GM21528 (cell line): Measurements from ENCODE around the gene ACADVL.

Source experiments
- ATAC-seq: cut with Tn5 transposase; IDR thresholded peaks from one replicate; pipeline ENCODE4 v1.9.1; 2021; ENCODE audit warnings: mild to moderate bottlenecking, moderate library complexity; ENCODE audit not compliant: unreplicated experiment, low FRiP score

Gene ACADVL

DNA sequence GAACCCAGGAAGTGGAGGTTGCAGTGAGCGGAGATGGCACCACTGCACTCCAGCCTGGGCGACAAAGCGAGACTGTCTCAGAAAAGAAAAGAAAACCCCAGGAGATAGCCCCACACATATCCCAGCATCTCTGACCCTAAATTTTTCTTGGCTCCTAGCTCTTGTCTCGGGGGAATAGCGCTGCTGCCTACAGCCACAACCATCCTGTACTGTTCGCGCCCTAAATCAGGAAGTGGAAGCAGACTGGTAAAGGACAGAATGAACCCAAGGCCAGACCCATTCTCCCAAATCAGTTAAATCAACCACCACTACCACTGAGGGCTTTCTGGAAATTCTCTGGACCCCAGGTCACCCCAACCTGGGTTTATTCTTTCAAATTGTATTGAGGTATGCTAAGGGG, 30.1 kb downstream of the ACADVL start:
- ATAC-seq: no peak

DNA sequence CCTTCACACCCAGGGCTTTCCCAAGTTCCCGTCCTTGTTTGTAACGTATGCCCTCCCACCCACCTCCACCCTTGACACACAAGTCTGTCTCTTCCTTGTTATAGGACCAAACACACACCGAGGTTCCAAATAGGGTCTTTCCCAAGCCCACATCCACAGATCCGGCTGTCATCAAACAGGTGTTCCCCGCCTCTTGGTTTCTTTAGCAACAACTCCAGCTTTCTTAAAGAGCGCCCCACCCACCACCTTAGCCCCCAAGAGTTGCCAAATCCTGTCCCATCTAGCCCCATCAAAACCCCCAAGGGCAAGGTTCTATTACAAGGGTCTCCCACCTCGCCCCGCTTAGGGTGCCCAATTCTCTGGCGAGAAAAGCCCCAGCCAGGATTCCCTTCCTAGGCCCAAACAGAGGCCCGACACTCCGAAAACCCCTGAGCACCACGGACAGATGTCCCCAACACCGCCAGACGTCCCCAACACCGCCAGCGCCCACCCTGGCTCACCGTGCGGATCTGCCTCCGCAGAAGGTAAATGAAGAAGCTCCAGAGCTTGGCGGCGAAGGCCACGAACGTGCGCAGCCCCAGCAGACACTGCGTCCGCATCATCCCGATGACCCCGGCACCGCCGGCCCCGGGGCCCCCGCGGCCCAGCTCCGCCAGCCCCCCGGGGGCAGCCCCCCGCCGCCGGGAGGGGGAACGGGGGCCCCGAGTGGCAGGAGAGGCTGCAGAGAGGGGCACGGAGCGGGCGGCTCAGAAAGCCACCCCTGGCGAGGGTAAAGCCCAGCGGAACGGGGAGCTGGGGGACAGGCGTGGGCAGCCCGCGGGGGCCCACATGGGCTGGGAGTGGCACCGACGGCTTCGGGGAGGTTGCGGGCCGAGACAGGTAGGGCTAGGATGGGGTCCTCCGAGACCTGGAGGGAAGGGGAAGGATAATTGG, 31.2 kb downstream of the ACADVL start:
- ATAC-seq: no peak

DNA sequence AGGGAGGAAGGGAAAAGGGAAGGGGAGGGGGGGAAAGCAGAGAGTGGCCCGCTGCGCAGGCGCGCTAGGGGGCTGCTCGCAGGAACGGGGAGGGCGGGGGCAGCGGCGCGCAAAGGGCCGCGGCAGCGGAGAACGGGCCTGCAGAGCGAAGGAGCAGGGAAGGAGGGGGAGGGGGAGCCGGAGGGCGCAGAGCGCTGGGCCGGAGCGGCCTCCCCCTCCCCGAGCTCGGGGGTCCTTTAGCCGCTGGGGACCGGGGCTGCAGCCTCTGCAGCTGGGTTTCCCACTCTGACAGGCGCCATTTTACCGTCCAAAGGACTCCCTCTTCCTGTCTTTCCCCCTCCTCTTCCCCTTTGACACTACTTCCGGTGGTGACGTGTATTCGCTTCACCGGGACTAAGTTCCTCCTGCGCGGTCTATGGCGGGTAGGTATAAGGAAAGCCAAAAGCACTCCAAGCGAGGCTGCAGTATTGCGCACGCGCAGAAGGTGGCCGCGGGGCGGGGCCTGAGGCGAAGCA, 32.0 kb downstream of the ACADVL start, which contains the start of gene CTDNEP1:
Gene CTDNEP1 (minus strand): TSS at position 74 of the 515 bp plus-strand sequence. CDS start 438 bp downstream, outside the sequence.
- peak; percentile 87 for ATAC-seq

DNA sequence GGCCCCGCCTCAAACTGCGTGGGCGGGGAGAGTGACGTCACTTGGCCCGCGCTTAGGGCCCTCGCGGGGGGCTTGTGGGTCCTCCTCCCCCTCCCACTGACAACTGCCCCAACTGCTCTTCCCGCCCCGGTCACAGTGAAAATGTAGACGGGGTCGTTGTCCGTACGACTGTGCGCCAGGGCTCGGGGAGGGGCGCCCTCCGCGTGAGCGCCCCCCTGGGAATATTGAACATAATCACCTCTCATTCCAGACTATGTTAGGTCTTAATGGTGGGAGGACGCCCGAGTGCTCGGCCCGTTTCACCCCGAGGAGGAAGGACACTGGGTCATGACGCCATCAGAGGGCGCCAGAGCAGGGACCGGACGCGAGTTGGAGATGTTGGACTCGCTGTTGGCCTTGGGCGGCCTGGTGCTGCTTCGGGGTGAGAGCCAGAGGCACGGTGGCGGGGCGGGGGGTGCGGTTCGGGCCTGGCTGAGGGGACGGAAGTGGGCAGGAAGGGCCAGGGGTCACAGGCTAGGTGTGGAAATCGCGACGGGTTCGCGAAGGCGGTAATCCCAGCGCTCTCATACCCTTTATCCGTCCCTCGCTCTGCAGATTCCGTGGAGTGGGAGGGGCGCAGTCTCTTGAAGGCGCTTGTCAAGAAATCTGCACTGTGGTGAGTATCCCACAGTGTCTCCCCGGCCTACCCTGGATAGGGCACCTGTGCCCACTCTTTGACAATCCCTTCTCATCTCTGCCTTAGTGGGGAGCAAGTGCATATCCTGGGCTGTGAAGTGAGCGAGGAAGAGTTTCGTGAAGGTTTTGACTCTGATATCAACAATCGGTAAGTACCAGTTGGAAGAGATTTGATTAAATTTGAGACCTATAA, 32.7 kb downstream of the ACADVL start, which contains the start of gene ELP5:
Gene ELP5 (plus strand): TSS at position 40 of the 868 bp plus-strand sequence. CDS start 336 bp downstream, at position 376.
- ATAC-seq: peak; percentile 49

DNA sequence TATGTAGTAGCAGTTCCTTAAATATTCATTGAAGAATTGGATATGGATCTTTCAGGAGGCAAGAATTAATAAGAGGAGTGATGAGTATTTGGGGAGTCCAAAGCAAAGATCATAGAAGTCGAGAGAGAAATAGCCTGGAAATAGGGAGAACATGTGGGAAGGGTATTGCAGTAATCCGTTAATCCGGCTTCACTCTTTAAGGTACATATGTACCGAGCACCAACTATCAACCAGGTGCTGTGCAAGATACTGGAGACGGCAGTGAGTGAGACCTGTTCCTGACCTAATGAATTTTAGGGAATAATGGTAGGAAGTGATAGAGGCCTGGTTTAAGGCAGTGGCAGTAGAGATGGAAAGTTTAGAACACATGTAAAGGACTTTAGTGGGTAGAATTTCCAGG, 33.3 kb downstream of the ACADVL start:
- no peak for ATAC-seq

DNA sequence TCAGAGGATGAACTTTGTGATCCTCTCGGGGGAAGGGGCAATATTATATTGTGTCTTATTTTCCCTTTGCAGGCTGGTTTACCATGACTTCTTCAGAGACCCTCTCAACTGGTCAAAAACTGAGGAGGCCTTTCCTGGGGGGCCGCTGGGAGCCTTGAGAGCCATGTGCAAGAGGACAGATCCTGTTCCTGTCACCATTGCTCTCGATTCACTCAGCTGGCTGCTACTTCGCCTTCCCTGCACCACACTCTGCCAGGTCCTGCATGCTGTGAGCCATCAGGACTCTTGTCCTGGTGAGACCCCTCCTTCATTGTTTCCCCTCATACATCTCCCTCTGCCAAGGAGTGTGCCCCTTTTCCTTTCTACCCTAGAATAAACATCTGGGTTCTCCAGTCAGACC, 34.8 kb downstream of the ACADVL start:
- ATAC-seq: no peak

DNA sequence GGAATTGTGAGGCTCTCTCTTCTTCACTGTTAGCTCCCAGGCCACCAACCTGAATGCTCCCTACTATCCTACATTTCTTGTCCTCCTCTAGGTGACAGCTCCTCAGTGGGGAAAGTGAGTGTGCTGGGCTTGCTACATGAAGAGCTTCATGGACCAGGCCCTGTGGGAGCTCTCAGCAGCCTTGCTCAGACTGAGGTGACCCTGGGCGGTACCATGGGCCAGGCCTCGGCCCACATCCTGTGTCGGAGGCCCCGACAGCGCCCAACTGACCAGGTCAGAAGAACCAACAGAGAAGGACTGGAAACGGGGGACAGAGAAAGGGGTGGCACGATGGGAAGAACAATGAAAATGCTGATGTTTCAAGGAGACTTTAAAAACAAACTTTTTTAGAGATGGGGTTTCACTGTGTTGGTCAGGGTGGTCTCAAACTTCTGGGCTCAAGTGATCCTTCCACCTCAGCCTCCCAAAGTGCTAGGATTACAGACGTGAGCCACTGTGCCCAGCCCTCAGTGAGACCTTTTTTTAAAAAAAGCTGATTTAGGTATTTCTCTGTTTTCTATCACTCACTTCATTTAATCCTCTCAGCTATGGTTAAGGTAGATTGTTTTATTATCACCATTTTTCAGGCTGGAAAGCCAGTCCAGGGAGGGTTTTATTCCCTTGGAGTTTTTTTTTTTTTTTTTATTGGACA, 37.2 kb downstream of the ACADVL start:
- ATAC-seq: no peak

DNA sequence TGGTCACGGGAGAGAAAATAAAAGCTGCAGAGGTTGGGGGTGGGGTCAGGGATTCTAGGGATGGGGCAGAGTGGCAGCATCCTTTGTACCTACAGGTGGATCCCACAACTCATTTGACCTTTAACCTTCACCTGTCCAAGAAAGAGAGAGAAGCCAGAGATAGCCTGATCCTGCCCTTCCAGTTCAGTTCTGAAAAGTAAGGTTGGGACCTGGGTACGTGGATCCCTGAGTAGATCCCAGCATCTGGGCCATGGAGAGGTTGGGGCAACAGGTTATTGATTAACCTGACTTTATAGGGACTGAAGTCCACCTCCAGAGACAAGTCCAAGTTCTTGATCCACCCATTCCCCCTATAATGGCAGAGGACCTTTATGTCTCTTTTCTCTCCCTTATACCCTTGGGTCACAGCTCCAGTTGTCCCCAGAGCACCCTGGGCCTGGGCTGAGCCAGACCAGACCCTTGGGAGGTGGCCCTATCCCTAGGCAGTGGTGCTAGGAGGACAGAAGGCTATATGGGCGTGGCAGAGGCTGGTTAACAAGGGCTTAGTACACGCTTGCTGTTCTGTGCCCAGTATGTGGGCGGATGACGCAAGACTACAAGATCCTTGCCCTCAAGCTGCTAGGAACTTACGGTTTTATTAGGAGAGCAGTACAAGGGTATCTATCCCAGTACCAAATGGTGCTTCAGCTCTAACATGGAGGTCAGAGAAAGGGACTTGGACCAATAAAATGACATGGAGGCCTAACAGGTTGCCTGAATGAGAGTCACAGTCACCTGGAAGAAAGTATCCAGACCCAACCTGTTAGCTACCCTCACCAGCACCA, 39.2 kb downstream of the ACADVL start:
- no peak for ATAC-seq

DNA sequence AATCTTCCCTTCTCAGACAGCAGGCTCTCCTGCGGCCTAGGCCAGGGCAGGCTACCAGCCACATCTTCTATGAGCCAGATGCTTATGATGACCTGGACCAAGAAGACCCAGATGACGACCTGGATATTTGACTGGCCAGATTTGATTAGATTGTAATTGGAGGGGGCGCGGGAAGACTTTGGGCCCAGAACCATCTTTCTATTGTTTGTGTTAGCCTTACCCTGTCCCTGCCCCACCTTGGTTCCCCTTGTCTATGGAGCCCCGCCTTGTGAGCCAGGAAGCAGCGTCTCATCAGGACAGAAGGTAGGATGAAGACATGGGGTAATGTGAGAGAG, 39.8 kb downstream of the ACADVL start:
- no peak for ATAC-seq

DNA sequence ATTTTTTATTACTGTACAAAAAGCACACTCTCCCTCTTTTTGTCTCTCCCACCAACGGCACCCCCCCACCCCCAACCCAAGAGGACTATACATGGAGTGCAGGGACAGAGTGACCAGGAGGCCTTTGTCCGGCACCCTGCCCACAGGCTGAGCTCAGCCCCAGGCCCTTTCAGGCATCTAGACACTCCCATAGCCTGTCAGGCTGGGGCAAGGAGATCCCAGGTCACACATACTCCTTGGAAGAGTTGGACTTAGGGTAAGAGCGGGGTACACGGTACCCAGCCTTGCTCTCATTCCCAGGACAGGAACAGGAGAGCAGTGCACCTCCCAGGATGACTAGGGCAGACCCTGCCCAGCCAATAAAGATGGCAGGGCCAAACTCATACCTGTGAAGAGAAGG, 40.4 kb downstream of the ACADVL start:
- no peak for ATAC-seq

DNA sequence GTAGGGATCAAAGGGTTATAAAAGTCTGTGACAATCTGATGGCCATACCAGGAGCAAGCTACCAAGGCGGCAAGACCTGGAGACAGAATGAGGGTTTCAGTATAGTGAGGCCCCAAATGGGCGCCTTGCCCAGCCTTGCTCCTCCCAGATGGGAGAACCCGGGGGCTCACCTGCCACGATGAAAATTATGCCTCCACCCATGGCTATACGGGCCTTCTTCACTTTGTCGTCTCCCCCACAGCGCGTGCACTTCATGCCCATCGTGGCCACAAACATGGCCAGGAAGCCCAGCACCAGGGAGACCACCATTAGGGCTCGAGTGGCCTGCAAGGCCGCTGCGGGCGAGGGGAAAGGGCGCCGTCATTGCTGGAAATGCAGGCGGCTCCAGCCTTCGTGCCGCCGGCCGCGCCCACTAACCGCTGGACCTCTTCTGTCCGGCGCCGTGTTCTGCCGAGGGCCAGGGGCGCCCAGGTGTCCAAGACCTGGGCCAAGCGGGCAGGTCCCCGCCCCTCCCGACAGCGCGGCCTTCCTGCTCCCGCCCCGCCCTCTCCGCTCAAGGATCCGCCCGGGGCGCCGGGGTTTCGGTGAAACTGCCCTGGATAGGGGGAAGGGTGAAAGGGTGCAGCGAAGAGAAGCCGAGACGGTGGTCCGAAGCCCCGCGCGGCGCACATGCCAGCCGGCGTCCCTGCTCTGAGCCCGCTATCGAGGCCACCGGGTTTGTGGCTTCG, 41.1 kb downstream of the ACADVL start:
- ATAC-seq: no peak

DNA sequence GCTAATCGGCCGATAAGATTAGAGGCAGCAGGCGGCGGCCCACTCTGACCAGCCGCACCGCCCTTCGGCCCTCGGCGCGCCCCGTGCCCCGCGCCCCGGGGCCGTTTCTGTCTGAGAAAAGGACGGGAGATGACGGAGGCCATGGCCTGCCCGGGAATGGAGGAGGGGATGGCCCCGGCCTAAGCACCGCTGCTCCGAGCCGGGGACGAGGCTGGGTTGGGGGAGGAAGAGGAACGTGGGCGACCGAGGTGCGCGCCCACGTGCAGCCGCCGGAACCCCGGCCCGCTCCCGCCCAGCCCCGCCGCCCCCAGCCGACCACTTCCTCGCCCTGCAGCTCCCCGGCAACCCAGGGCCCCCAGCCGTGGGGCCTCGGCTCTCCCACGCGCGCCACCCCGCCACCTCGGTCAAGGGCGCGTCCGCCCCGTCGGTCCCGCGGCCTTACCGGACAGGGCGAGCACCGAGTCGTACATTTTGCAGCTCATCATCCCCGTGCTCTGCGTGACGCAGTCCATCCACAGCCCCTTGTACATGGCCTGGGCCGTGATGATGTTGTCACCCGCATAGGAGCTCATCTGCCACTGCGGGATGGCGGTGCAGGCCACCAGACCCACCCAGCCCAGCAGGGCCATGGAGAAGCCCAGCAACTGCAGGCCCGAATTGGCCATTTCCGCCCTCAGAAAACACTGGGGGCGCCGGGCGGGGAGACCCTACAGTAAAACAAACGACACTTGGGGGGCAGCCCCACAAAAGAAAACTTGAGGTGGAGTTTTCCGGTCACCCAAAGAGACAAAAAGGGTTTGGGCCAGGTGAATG, 41.8 kb downstream of the ACADVL start:
- no peak for ATAC-seq

DNA sequence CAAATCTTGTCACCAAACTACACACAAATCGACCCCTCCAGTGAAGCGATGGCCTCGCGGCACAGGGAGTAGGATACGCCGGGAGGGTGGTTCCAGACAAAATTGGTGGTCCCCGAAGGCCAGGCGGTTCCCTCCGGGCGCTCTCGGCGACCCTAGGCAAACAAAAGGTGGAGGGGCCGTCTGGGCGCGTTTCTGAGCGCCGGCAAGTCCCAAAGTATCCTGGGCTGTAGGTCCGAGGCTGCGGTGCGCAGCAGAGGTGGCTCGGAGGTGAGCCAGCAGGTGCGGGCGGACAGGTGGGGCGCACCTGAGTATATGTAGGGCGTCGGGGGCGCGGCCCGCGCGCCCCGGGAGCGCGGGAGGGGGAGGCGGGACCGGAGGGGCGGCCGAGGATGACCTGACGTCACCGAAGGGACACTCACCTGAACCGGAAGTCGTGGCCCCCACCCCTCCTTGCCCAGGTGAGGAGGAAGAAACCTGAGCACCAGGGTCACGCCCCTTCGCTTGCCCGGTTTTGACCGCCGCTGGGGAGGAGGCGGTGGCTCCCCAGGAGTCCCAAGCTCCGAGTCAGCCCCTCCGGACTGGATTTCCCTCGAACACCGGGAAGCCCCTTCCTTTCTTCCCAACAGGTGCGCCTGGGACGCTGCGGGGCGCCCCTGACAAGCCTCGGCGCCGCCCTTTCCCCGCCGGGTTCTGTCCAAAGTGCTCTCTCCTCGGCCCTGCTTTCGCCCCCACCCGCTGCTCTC, 42.6 kb downstream of the ACADVL start, which contains the start of gene CLDN7:
Gene CLDN7 (minus strand): TSS at position 287 of the 743 bp plus-strand sequence. CDS start 435 bp downstream, outside the sequence.
- ATAC-seq: no peak

DNA sequence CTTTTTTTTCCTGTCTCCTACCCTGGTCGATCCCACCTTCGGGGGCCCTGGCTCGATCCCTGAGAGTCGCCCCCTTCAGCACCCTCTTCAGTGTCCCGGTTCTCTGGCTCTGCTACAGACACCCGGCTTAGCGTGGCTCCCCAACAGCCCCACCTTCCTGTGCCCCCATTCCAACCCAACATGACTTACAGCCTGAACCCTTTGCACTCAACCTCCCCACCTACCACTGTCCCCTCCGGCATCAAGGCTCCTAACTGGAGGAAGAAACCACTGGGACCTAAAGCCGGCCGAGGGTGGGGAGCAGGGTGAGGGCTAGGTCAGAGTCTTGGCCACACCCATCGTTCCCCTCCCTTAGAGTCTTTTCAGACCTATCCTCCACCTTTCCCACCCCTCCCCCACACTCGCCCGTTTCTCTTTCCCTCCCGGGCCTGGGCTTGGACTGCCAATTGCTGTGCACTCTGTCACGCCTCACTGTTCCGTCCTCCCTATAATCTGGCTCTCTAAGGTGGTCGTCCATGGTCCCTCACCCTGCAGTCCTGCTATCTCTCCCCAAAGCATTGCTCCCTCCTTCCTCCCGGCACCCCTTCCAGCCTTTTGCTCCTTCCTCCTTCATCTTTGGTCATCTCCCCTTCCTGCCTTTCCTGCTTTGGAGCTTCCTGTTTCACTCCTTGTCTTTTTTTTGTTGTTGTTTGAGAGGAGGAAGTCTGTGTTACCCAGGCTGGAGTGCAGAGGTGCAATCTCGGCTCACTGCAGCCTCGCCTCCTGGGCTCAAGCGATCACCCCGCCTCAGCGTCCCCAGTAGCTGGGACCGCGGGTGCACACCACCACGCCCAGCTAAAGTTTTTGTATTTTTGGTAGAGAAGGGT, 43.4 kb downstream of the ACADVL start:
- ATAC-seq: no peak

DNA sequence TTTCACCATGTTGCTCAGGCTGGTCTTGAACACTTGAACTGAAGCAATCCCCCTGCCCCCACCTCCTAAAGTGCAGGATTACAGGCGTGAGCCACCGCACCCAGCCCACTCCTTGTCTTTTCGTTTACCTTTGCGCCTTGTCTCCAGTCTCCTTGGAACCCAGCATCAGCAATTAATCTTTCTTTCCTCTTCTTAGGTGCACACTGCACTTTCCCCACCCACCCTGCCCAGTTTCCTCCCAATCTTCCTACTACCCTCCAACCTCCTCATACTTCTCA, 44.0 kb downstream of the ACADVL start:
- ATAC-seq: no peak

DNA sequence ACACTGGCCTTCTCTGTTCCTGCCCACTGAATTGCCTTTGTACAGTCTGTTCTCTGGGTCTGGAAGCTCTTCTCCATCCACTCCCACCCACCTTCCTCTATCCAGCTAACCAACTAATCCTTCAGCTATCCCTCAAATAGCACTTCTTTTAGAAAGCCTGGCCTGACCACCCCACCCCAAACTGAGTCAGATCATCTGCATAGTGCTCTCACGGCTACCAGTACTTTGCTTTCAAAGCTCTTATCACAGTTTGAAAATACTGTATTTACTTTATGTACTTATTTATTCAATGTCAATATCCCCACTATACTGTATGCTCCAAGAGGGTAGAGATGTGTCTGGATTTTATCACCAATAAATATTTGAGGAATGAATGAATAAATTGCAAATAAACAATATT, 47.0 kb downstream of the ACADVL start:
- ATAC-seq: no peak
